Left ventricle myocardium superior (tissue), 1 donor: ENCODE results near the gene RSPO3. TPM values are rescaled to one million over a fixed set of nuclear protein-coding genes. Genes with fewer than 3 reads are reported as not detected.
"Not testable (repeated sequence)": the region's sequence is repeated elsewhere in the genome, so short reads cannot be mapped to it uniquely, and the experiment has no call there.

Source experiments
- ATAC-seq: fragments of 200-7000 bp; cut with Tn5 transposase; one replicate; pipeline ENCODE4 v1.9.1; 2020; ENCODE audit warnings: mild to moderate bottlenecking, moderate library complexity
- DNase-seq: peaks from one replicate; pipeline ENCODE4 v3.0.0-alpha.2; 2020
- intact Hi-C: fragments of 100-400 bp; cut with micrococcal nuclease; formaldehyde crosslinking; loops from one replicate; pipeline ENCODE4 v1.11.0; 2022
- long read RNA-seq: library from polyadenylated mRNA; unstranded; transcript quantifications from one replicate; pipeline ENCODE4 v2.0.0, GENCODE V29; 2021
- total RNA-seq: library from RNA; stranded (reverse); fragmentation: NEBNext Ultra II Directional; extraction: Animal tissue kit (Norgen Biotek cat#: 25700); gene quantifications from one replicate; pipeline ENCODE4 v1.2.1, GENCODE V29; 2021
- donor health status: DM: no; HTN: yes; CAD: no; lungs with severe emphysema.

The RSPO3 gene, protein sequence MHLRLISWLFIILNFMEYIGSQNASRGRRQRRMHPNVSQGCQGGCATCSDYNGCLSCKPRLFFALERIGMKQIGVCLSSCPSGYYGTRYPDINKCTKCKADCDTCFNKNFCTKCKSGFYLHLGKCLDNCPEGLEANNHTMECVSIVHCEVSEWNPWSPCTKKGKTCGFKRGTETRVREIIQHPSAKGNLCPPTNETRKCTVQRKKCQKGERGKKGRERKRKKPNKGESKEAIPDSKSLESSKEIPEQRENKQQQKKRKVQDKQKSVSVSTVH
- 0.57 TPM for total RNA-seq
- long read RNA-seq, partial matches to known transcripts: 0 of 1 reads
- long read RNA-seq, other reads (novel, unspliced or antisense): 0 of 1 reads

- ATAC-seq (no peak), DNase-seq (peak; percentile 29)
- intact Hi-C loops: no loop called here
These were observed at the start of gene RSPO3 for GRCh38 chr6:127118298-127119101. Gene RSPO3, plus strand, starts transcription at chr6:127118671. Its CDS starts 522 bp downstream, at chr6:127119193.

DNA sequence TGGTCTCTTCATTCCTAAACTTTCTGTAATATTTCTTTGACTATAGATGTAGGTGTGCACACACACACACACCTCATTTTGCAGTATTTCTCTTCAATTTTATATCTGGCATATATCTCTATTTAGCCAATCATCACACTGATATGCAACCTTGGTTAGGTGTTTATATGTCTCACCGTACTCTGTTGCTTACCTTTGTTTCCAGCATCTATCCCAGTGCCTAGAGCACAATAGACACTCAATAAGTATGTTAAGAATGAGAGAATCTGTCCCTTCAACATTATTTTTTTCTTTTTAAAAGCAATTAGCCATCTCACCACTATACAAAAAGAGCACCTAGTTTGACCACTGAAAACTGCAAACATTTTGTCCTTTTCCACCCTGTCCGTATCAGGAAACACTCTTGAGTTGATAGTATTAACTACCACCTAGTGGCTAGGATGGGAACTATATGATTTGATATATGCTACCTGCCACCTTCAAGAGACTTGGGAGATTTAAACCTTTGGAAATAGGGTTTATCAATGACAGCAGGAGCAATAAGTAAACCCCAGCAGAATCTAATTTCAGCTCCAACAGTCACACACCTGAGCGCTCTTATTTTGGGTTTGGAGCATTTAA lies 48.7 kb upstream of the RSPO3 start:
- DNase-seq: no peak
- no peak for ATAC-seq
- intact Hi-C loops: no loop called here

GRCh38 chr6:127073222-127073621 lies 45.2 kb upstream of the RSPO3 start:
- DNase-seq (no peak), ATAC-seq (no peak)
- intact Hi-C loops: no loop called here

DNA sequence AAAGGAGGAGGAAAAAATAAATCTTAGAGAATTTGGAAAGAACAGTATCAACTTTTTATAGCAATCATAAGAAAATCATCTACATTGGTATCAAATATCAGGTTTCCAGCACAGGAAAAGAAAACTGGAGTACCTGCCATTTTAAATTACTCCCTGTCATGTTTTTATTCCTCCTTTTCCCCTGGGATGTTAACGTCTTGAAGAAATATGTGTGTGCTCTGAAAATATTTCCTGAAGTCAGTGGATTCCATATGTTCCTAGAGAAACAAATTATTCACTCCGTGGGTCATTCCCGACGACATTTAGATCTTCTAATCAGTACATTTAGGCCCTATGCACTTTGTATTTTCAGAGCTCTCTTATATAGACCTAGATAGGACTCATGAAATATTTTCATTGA lies 42.0 kb upstream of the RSPO3 start:
- DNase-seq (no peak), ATAC-seq (no peak)
- intact Hi-C loops: no loop called here

DNA sequence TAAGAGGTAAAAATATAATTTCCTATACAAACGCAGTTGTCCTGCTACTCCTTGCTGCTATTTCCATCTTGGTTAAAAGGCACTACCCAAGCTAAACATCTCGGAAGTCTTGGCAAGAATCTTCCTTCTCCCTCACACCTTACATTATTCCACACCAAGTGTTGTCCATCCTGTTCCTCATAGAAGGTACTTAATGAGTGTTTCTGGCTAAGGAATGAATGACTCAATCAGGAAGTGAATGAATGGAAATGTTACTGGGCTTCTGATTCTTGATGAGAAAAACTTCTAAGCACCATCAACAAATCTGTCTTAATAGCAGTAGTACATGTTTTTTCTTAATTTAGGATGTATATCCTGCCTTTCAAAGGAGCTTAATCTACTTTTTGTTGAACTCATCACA lies 40.6 kb upstream of the RSPO3 start:
- no peak for DNase-seq
- ATAC-seq: no peak
- intact Hi-C loops: no loop called here

DNA sequence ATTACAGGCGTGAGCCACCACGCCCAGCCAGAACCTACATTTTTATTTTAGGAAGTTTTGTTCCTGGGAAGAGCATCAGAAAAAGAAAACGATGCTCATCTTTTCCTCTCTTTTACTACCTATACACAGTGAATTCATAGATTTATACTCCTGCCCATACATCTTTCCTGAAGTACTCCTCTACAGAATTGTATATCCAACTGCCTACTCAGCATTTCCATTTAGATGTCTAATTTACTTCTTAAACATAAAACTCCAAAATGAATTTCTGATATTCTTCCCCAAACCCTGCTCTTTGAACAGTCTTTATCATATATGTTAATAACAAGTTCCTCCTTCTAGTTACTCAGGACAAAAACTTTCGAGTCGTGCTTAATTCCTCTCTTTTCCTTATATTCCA lies 39.8 kb upstream of the RSPO3 start:
- ATAC-seq: no peak
- no peak for DNase-seq
- intact Hi-C loops: no loop called here

- DNase-seq: no peak
- ATAC-seq: peak; percentile 33
- intact Hi-C loops: no loop called here
These were observed 38.8 kb upstream of the RSPO3 start for GRCh38 chr6:127079681-127080080.

DNA sequence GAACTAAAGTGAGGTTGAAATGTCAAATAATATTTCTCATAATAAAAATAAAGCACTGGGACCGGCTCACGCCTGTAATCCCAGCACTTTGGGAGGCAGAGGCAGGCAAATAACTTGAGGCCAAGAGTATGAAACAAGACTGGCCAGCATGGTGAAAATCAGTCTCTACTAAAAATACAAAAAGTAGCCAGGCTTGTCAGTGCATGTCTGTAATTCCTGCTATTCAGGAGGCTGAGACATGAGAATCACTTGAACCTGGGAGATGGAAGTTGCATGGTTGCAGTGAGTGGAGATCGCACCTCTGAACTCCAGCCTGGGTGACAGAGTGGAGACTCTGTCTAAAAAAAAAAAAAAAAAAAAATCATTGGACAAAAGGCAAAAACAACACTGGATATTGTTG lies 38.4 kb upstream of the RSPO3 start:
- ATAC-seq (no peak), DNase-seq (no peak)
- intact Hi-C loops: no loop called here

- DNase-seq (no peak), ATAC-seq (no peak)
- intact Hi-C loops: no loop called here
These were observed 35.1 kb upstream of the RSPO3 start for GRCh38 chr6:127083231-127083962.

DNA sequence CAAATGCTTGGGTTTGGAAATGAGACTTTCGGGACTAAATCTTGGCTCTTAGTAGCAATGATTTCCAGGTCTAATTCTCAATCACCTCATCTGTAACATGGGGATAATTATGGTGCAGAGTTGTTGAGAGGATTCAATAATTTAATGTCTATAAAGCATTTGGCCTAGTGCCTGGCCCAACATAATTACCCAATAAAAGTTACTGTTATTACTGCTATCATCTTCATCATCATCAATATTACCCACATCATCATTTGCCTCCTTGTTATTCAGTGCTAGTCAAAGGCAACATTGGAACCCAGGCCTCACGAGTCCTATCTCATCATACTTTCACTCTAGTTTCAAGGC lies 34.5 kb upstream of the RSPO3 start:
- DNase-seq (no peak), ATAC-seq (no peak)
- intact Hi-C loops: no loop called here

DNA sequence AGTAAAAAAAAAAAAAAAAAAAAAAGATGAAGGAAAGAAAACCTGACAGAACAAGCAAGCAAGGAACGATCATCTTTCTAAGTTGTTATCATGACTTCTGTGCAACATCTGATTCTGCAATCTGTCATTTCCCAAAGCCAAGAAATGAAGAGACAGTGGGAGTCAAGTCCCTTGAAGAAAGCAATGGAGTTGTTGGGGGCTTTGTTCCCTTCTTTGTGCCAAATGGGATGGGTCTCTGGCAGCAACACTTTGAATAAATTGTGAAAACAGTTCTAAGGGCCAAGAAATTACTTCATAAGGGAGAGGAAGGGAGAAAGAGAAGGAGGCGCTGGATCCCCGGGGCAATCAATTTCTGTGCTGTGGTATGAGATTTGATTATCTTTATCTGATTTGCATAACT lies 33.3 kb upstream of the RSPO3 start:
- ATAC-seq: no peak
- intact Hi-C loops: no loop called here
- DNase-seq: no peak

GRCh38 chr6:127090051-127090450 lies 28.4 kb upstream of the RSPO3 start:
- ATAC-seq: no peak
- intact Hi-C loops: no loop called here
- no peak for DNase-seq

DNA sequence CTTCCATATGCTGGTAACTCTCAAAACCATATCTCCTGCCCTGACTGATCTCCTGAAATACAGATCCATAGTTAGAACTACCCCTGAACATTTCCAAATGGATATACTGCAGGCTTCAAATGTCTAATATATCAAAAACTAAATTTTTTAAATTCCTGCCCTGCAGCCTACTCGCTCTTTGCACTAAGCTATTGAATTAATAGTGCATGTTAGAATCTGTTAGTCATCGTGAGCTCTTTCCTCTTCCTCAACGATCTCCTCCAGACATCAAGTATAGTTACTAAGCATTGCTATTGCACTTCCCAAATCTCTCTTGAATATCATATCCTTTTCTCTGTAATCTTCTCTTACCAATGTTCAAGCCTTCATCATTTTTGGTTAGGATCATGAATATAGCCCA lies 26.0 kb upstream of the RSPO3 start:
- intact Hi-C loops: no loop called here
- ATAC-seq: no peak
- no peak for DNase-seq

DNA sequence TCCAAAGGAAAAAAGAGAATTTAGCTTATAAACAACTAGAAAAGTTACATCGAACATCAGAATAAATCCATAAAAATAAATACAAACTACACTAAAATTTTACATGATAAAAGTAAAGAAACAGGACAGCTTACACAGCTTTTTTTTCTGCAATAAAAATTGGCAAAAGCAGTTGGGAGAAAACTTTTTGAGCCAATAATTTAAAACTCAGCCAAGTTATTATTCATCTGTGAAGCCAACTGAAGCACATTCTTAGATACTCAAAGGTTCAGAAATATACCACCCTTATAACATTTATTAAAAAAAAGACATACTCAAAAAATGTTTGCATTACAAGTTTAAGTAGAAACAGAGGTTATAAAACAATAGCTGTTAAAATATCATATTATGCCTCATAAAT lies 23.7 kb upstream of the RSPO3 start:
- intact Hi-C loops: no loop called here
- DNase-seq (no peak), ATAC-seq (no peak)

- no peak for DNase-seq
- no peak for ATAC-seq
- intact Hi-C loops: no loop called here
These were observed 22.3 kb upstream of the RSPO3 start for GRCh38 chr6:127096167-127096566.

DNA sequence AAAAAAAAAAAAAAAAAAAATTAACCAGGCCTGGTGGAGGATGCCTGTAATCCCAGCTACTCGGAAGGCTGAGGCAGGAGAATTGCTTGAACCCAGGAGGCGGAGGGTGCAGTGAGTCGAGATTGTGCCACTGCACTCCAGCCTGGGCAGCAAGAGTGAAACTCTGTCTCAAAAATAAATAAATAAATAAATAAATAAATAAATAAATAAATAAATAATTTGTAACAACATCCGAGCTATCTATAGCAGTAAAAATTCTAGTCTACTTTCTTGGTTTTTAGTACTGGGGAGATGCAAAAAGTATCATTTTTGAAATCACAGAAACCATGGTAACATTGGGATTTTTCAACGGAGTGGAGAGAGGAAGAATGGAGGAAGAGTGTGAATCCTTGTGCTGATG lies 21.0 kb upstream of the RSPO3 start:
- ATAC-seq, DNase-seq, intact Hi-C loops: not testable (repeated sequence)

DNA sequence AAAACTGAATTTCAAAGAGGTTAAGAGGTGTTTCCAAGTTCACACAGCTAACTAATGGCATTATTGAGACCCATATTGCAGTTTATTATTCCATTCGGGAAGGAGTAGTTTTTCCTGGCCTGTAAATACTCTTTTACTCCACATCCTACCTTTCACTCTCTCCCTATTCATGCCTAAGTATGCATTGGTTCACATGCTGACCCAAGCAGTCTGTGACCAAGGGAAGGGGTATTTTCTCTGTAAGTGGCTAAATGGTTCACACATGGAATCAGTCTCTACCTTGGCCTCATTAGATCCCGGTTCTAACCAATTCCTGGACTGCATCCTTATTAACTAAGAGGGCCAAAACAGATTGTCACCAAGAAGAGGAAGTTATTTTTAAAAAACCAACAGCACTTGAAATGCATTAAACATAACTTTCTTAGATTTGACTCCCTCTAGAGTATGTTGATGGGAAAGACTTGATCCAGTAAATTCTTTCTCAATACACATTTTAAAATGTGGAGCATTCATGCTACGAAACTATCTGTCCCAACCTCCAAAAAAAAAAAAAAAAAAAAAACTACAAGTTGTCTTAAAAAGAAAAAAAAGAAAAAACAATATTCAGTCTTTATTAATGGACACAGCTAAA lies 17.8 kb upstream of the RSPO3 start:
- intact Hi-C loops: no loop called here
- no peak for DNase-seq
- no peak for ATAC-seq

GRCh38 chr6:127102299-127102698 lies 16.2 kb upstream of the RSPO3 start:
- DNase-seq (no peak), ATAC-seq (no peak)
- intact Hi-C loops: no loop called here

DNA sequence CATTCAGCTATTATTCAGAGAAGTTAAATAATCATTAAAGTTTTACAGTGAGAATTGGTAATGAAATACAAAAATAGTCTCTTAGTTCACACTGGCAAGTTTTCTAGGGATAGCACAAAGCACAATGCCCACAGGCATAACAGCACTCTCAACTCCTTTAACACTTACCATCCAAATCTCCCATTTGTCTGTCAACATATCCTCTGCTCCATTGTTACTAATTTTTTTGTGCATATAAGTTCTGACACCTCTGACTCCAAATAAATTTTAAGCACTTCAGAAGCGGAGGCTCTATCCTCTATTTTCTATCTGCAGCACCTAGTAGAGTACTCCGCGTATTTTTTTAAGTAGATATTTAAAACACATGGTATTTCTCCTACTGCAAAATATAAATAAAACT lies 15.6 kb upstream of the RSPO3 start:
- no peak for ATAC-seq
- no peak for DNase-seq
- intact Hi-C loops: no loop called here
